OCI-LY1 (cell line): ENCODE results near the gene TMA7B.

Source experiments
- CTCF ChIP-seq: fragments of 200-600 bp; sonication (generic), shearing (Covaris generic); IDR thresholded peaks from 2 replicates; pipeline ENCODE4 v1.5.1; 2017; ENCODE audit warnings: mild to moderate bottlenecking, antibody characterized with exemption, low read length, moderate library complexity, mixed read lengths
- EZH2 ChIP-seq: fragments of 200-600 bp; sonication (generic), shearing (Covaris generic); IDR thresholded peaks from 2 replicates; pipeline ENCODE4 v1.8.0; 2017; ENCODE audit warnings: borderline replicate concordance, mixed run types, mild to moderate bottlenecking, antibody characterized with exemption, low read length, moderate library complexity, mixed read lengths

- no peak for TF ChIP-seq CTCF
- no peak for TF ChIP-seq EZH2
Measured at GRCh38 chr22:39967996-39968972, 8.1 kb downstream of the TMA7B start.
